NCI-H146 (cell line): ENCODE data around the gene WDR74.
A peak's percentile ranks its signal among the peaks of the same experiment; 100 is the strongest.
"Not testable (repeated sequence)": the region's sequence is repeated elsewhere in the genome, so short reads cannot be mapped to it uniquely, and the experiment has no call there.

Experiments
- DNase-seq: peaks from one replicate; lab custom pipeline; 2025; lab: John Stamatoyannopoulos, UW

Gene WDR74

DNA sequence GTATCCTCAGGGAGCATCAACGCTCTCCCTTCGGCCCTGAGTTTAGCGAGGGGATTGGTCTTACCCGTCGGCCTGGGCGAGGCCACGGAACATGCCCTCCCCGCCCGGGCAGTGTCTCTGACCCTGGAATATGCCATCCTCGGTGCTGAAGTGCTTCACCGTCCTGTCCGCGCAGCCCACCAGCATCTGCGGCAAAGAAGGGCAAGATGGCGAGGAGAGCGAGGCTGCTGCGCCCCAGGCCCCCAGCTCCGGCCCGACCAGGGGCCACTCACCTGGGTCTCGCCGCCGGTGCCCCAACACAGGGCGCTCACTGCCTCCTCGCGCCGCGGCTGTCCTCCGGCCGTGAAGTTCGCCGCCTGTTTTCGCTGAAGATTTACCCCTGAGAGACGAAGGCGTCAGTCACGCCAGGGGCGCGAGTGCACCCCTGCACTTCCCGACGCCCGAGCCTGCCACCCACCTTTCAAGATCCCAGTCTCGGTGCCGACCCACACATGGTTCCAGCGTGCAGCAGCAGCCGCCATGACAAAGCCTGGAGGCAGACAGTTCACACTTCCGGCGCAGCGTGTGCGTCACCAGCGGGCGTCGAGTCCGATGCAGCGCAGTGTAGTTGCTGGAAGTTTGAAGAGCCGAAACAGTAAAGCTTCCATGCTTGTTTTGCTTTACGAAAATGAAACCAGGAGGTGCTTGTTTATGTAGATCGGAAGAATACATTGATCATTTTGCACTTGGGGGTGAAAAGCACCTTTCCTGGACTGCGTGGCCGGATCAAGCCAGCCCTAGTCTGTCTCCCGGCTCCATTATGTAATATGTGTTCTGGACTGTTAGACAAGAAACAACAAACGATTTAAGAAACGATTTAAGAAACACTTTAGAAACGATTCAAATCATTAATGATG lies at the start of gene WDR74:
TSS of gene WDR74 (minus strand) at position 541 of the 896 bp plus-strand sequence. CDS start at position 521, 20 bp downstream.
- DNase-seq = peak; percentile 90

DNA sequence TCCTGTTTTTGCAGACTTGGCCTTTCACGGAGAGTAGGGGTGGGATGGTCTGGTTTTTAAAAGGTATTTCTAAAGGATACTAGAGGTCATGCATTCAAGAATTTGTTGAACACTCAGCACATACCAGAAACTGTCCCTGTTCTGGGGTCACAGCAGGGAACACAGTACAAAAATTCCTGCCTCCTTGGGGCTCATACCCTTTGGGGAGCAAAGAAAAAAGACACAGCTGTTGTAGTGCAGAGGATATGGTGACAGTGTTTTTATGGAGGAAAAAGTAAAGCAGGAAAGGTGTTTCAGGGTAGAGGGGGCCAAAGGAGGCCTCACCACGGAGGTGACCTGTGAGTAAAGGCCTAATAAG lies 49.7 kb upstream of the WDR74 start:
- no peak for DNase-seq

- DNase-seq = no peak
Measured at GRCh38 chr11:62888406-62888805, 49.0 kb upstream of the WDR74 start.

- no peak for DNase-seq
Measured at GRCh38 chr11:62885137-62885750, 45.9 kb upstream of the WDR74 start.

GRCh38 chr11:62883673-62884072 lies 44.3 kb upstream of the WDR74 start:
- no peak for DNase-seq

GRCh38 chr11:62882788-62883501 lies 43.6 kb upstream of the WDR74 start:
- no peak for DNase-seq

DNA sequence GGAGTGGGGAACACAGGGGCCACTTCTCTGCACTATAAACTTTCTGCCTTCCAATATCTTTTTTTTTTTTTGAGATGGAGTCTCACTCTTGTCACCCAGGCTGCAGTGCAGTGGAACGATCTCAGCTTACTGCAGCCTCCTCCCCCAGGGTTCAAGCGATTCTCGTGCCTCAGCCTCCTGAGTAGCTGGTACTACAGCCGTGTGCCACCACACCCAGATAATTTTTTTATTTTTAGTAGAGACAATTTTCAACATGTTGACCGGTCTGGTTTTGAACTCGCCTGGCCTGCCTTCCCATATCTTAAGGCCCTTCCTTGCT lies 43.0 kb upstream of the WDR74 start:
- DNase-seq = no peak

GRCh38 chr11:62881579-62882430 lies 42.4 kb upstream of the WDR74 start:
- DNase-seq = peak; percentile 89

DNA sequence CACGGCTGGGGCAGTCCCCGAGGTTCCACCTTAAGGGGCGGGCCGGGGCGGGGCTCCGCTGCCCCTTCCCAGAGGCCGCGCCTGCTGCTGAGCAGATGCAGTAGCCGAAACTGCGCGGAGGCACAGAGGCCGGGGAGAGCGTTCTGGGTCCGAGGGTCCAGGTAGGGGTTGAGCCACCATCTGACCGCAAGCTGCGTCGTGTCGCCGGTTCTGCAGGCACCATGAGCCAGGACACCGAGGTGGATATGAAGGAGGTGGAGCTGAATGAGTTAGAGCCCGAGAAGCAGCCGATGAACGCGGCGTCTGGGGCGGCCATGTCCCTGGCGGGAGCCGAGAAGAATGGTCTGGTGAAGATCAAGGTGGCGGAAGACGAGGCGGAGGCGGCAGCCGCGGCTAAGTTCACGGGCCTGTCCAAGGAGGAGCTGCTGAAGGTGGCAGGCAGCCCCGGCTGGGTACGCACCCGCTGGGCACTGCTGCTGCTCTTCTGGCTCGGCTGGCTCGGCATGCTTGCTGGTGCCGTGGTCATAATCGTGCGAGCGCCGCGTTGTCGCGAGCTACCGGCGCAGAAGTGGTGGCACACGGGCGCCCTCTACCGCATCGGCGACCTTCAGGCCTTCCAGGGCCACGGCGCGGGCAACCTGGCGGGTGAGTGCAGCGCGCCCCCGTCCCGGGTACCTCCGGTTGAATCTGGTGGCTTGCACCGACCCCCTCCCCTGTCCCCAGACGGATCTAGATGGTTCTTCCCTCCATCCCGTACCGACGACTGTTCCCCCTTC lies 41.6 kb upstream of the WDR74 start, which contains the start of gene SLC3A2:
TSS of gene SLC3A2 (plus strand) at position 94 of the 776 bp plus-strand sequence. CDS start at position 222, 128 bp downstream.
- peak; percentile 89 for DNase-seq

- DNase-seq = no peak
Measured at GRCh38 chr11:62880231-62880802, 40.9 kb upstream of the WDR74 start.

DNA sequence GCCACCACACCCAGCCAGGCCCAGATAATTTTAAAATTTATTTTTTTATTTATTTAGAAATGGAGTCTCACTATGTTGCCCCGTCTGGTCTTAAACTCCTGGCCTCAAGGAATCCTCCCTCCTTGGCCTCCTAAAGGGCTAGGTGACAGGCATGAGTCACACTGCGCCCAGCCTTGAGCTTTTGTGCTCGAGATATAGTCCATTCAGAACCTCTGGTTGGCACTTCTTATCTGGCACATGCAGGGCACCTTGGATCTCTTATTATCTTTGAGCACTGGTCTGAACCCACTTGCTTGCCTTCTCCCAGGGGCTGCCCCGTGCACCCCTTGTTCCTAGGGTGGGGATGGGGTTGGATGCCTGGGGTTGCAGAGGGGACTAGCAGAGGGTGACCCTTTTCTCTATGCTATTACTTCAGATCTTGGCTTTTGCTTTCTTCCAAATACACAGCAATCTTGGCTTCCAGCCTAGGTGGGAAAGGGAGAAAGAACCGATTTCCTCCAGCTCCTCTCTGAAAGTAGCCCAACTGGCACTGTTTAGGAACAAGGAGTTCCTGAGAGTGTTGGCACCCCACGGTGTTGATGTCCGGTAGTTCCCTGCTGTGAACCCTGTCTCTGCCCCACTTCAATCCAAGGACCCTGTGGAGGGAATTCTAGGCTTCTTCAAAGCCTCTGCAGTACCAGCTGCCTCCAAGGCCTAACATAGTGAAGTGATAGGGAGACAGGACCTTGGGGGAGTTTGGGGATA lies 40.0 kb upstream of the WDR74 start:
- no peak for DNase-seq

DNA sequence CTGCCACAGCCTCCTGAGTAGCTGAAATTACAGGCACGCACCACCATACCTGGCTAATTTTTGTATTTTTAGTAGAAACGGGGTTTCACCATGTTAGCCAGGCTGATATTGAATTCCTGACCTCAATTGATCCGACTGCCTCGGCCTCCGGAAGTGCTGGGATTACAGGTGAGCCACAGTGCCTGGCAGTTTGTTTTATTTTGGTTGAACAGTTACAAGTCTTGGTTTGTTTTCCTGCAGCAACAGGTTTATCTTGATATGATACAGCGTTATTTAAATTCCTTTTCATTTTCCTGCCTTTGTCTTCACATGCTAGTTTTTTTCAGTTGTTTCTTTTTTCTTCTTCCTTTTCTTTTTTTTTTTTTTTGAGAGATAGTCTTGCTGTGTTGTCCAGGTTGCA lies 37.3 kb upstream of the WDR74 start:
- no peak for DNase-seq

DNA sequence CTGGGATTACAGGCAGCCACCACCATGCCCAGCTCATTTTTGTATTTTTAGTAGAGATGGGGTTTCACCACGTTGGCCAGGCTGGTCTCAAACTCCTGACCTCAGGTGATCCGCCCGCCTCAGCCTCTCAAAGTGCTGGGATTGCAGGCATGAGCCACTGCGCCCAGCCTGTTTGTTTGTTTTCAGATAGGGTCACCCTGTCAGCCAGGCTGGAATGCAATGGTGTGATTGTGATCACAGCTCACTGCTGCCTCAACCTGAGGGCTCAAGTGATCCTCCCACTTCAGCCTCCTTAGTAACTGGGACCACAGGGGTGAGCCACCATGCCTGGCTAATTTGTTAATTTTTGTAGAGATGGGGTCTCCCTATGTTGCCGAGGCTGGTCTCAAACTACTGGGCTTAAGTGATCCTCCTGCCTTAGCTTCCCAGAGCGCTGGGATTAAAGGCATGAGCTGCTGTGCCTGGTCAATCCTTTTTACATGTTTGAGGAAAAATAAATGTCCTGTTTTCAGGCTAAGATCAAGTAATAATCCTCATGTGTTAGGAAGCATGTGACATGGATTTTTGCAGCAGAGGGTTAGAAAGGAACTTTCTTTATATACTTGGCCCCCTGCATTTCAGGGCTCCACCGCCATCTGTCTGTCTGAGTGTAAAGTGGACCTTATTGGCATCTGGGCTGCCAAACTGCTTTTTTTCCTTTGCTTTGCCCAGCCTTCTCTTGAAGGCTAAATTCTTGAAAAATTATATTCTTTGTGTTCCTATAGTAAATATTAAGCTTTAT lies 36.5 kb upstream of the WDR74 start:
- DNase-seq = no peak

DNA sequence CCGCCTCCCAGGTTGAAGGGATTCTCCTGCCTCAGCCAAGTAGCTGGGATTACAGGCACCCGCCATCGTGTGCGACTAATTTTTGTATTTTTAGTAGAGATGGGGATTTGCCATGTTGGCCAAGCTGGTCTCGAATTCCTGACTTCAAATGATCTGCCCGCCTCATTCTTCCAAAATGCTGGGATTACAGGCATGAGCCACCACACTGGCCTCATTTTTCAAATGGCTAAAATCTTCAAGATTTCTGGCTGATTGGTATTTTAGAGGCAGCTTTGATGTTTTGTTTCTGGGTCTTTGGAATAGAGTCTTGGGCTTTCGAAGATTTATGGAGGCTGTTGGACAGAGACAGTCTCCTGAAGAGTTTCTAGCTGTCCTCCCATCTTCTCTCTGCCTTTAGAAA lies 35.5 kb upstream of the WDR74 start:
- no peak for DNase-seq

DNA sequence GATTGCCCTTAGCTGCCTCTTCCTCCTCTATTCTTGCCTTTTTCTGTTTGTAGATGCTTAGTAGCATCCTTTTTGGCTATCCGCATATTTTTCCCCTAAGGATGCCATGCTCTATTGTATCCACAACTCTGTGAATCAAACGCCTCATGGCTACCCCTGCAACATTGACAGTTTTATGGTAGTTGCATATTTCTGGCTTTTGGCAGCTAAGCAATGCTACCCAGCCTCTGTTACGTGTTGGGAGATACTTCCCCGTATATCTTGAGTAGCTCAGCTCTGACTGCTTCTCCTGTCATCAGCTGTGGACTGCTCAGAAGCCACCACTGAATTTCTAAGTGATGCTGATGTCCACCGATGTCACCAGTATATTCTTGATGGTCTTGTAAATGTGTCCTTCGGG lies 26.2 kb upstream of the WDR74 start:
- no peak for DNase-seq

DNA sequence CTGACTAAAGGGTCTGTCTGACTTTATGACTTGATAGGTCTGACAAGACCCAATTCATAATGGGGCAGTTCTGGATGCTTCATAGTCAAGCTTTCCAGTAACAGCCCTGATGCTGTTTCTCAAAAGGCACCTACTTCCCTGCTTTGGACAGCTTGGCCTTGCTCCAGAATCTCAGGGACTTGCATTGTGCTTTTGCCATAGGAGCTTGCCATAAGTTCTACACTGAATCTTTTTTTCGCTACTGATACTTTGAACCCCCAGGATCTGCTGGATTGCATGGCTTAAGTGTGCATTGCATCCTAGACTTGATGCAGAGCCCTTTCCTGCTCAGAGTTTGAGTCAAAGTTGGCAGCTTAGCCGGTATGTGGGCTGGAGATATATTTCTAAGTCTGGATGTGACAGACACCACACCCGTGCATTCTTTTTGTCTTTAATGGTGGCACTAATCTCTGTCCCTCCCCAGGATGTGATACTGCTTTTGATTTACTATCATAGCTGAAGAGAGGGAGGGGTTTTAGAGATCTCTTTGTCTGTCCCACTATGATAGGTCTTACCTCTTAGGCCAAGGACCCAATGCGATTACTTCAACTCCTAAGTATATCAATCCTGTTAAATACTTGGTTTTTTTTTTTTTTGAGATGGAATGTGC lies 24.4 kb upstream of the WDR74 start:
- no peak for DNase-seq

GRCh38 chr11:62861564-62862192 lies 22.3 kb upstream of the WDR74 start:
- not testable (repeated sequence) for DNase-seq

- no peak for DNase-seq
Measured at GRCh38 chr11:62860835-62861563, 21.6 kb upstream of the WDR74 start.
